Putamen (tissue), 1 donor: ENCODE measurements around the gene KDM4C.
"Not testable (repeated sequence)": the region's sequence is repeated elsewhere in the genome, so short reads cannot be mapped to it uniquely, and the experiment has no call there.

Source experiments
- DNase-seq: peaks from one replicate; pipeline ENCODE4 v3.0.0-alpha.2; 2016; ENCODE audit warnings: low spot score

Gene KDM4C

DNA sequence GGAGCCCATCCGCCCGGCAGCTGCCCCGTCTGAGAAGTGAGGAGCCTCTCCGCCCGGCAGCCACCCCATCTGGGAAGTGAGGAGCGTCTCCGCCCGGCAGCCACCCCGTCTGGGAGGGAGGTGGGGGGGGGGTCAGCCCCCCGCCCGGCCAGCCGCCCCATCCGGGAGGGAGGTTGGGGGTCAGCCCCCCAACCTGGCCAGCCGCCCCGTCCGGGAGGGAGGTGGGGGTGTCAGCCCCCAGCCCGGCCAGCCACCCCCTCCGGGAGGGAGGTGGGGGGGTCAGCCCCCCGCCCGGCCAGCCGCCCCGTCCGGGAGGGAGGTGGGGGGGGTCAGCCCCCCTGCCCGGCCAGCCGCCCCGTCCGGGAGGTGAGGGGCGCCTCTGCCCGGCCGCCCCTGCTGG is 49.9 kb downstream of the KDM4C start:
- DNase-seq = not testable (repeated sequence)

GRCh38 chr9:6811436-6811835 is 53.7 kb downstream of the KDM4C start:
- no peak for DNase-seq

DNA sequence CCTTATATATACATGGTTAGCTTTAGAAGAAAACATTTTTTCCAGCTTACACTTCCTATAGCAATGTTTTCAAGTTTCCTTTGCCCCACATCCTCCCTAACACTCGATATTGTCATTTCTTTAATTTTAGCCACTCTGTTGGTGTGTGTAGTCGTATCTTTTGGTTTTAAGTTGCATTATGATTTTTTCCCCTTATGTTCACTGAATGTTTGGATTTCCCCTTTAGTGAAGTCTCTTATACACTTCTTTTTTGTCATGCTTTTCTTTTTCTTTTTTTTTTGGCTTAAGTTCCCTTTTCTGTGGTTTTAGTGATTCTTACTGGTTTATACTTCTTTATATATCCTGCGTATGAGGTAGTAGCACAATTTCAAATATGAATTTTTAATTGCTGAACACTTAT is 58.8 kb downstream of the KDM4C start:
- no peak for DNase-seq

GRCh38 chr9:6818292-6818922 is 60.6 kb downstream of the KDM4C start:
- DNase-seq = no peak

GRCh38 chr9:6819112-6819511 is 61.3 kb downstream of the KDM4C start:
- no peak for DNase-seq

GRCh38 chr9:6819529-6819928 is 61.8 kb downstream of the KDM4C start:
- no peak for DNase-seq

DNA sequence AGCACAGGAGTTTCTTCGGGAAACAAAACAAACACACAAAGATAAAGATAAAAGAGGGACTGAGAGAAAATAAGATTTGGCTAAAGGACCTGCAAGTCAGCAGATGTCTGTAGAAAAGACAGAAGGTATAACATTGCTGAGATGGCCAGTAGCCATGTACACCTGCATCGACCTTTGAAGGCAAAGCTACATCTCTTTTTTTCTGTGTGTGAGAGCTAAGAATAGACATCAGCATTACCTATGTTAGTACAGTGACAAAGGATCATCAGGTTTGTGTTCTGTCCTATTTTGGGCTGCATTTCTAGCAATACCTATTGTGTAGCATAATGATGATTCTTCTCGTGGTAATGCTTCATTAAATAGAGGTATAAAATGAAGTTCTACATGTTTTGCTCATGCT is 64.9 kb downstream of the KDM4C start:
- no peak for DNase-seq

DNA sequence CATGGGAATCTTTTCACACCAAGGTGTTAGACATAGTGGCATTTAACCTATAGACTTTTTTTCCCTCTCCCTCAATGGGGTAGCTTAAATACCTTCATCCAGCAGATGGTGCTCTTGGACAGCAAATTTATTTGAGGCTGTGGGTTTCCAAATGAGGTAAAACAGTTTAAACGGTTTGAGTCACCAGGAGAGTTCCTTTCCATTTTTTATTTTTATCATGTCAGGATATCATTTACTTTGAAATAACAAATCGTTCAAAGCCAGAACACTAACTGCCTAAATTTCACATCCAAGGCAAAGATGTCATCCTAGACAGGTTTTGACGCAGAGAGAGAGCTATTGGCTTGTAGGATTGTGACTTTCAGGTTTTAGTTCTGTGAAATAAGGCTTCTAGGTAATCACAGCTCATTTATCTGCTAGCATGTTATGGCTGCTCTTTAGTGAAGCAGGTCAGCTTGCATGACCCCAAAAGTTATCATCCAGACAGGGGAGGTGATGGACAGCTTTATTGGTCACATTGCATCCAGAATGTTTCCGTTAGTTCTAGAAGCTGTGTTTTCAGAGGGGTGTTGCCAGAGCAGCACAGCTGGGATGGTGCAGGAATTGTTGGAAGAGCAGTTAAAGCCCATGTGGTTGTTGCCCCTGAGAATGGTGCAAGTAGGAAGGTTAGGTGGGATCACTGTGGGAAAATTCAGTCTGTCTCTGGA is 69.8 kb downstream of the KDM4C start:
- peak; percentile 18 for DNase-seq

- DNase-seq = no peak
Observed at GRCh38 chr9:6829027-6829426, 71.3 kb downstream of the KDM4C start.

- DNase-seq = no peak
Observed at GRCh38 chr9:6829536-6829935, 71.8 kb downstream of the KDM4C start.

DNA sequence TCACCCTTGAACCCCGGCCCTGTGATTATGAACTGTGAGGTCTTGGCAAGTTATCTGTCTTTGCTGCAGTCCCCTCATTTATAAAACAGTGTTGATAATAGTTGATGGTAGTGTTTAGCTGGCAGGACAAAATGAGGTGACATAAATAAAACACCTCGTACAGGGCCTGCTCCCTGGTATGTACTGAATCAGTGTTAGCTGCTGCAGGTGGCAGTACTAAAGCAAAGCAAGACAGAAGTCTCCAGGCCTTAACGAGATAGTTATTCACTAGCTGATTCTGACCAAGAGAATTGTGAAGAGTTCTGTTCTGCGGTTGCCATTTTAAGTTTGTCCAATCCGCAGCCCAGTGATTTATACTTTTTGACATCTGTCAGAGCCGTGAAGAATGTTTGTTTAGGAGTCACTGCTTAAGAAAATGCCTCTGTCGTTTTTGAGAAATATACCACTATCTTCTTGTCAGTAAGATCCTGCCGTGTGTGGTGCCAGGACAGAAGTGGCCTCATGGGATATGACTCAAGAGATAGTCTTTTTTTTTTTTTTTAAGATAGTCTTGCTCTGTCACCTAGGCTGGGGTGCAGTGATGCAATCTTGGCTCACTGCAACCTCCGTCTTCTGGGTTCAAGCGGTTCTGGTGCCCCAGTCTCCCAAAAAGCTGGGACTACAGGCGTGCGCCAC is 75.9 kb downstream of the KDM4C start:
- no peak for DNase-seq

- no peak for DNase-seq
Observed at GRCh38 chr9:6834306-6834705, 76.5 kb downstream of the KDM4C start.

- no peak for DNase-seq
Observed at GRCh38 chr9:6838158-6838557, 80.4 kb downstream of the KDM4C start.

DNA sequence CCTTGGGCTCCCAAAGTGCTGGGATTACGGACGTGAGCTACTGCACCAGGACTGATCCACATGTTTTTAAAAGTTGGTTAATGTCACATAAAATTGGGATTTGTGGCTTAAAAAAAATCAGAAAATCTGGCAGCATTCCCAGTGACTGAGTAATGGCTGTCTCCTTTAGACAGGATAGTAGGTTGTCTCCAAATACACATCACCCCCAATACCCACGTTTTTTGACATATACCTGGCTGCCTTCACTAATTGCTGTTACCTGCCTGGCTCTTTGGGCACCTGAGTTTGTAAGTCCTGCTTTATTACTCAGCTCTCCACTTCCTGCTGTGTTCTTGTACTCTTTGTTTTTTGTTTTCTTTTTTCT is 84.8 kb downstream of the KDM4C start:
- no peak for DNase-seq

GRCh38 chr9:6843742-6844141 is 86.0 kb downstream of the KDM4C start:
- no peak for DNase-seq

DNA sequence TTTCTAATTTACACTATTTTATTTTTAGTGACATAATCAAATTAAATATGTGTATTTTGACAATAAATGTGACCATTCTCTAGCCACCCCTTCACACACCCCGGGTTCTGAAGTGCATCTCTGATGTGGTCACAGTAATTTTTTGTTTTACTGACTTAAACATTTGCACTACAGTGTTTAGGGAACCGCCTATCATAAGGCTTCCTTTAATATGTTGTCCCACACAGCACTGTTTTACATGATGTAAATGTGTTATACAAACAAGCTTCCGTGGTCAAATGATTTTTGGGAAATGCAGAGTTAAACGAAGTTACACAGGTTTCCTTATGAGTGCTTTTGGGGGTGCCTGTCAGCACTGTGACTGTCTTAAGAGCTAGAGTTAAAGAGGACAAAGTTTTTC is 86.5 kb downstream of the KDM4C start:
- no peak for DNase-seq

- no peak for DNase-seq
Observed at GRCh38 chr9:6845128-6845826, 87.5 kb downstream of the KDM4C start.

- no peak for DNase-seq
Observed at GRCh38 chr9:6845880-6846279, 88.1 kb downstream of the KDM4C start.

GRCh38 chr9:6852243-6852963 is 94.6 kb downstream of the KDM4C start:
- no peak for DNase-seq

- no peak for DNase-seq
Observed at GRCh38 chr9:6855860-6856259, 98.1 kb downstream of the KDM4C start.

DNA sequence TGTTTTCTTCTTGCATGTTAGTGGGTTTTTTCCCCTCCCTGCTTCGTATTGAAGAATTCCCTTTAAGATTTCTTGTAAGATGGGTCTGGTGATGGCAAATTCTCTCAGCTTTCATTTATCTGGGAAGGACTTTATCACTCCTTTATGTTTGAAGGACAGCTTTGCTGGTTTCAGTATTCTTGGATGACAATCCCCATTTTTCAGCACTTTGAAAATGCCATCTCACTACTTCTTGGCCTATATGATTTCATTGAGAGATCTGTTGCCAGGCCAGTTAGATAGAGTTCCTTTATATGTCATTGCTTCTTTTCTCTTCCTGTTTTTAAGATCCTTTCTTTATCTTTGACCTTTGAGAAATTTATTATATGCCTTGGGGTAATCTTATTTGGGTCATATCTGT is 106.3 kb downstream of the KDM4C start:
- DNase-seq = no peak
